MM.1S (cell line): ENCODE results near the gene GPATCH3.

Source experiments
- EZH2phosphoT487 ChIP-seq: fragments of 300-600 bp; sonication (generic); IDR thresholded peaks from 2 replicates; pipeline ENCODE4 v1.6.1; 2018; ENCODE audit warnings: antibody characterized with exemption, low read length
- TF ChIP-seq, protein P1 (sequence below): fragments of 300-600 bp; sonication (generic); IDR thresholded peaks from 2 replicates; pipeline ENCODE4 v1.5.1; 2016; ENCODE audit warnings: antibody characterized with exemption, low read length, mixed read lengths

DNA sequence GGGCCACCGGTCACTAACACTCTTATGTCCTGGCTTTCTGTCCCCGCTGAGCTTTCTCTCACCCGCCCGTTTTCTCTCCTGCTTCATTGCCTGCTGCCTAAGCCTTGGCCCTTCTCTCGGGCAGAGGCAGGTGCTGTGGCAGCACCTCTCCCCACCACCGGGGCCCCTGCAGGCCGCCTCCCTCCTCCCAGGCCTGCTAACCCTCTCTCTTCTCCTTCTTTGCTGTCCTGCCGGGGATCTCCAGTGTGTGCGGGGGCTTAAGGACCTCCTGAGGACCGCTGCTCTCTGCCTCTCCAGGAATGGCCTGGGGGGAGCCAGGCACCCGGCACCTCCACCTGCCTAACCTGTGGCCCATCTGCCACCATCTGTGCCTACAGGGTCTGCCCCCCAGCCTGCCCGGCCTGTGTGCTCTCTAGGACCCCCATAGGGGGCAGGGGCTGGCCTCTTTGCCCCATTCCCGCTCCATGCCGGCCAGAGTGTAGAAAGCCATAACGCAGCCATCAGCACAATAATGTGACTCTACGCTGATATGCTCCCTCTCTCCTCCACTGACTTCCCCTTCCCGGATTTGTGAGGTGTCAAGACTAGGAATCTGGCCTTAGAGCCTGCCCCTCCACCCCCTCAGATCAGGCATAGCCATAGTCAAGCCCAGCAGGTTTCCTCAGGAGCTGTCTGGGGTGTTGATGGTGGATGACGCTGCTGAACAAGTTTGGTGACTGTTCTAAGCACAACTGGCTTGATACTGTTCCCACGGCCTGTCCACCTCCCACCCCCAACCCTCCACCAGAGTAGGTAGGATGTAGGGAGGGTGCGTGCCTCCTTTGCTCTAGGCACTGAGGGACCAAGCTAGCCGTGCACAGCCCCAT, 43.4 kb downstream of the GPATCH3 start:
- TF ChIP-seq, protein P1, sequence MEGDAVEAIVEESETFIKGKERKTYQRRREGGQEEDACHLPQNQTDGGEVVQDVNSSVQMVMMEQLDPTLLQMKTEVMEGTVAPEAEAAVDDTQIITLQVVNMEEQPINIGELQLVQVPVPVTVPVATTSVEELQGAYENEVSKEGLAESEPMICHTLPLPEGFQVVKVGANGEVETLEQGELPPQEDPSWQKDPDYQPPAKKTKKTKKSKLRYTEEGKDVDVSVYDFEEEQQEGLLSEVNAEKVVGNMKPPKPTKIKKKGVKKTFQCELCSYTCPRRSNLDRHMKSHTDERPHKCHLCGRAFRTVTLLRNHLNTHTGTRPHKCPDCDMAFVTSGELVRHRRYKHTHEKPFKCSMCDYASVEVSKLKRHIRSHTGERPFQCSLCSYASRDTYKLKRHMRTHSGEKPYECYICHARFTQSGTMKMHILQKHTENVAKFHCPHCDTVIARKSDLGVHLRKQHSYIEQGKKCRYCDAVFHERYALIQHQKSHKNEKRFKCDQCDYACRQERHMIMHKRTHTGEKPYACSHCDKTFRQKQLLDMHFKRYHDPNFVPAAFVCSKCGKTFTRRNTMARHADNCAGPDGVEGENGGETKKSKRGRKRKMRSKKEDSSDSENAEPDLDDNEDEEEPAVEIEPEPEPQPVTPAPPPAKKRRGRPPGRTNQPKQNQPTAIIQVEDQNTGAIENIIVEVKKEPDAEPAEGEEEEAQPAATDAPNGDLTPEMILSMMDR, result no peak
- no peak for TF ChIP-seq EZH2phosphoT487
